ENCODE results near the gene TMTC3. TPM values are rescaled to one million over a fixed set of nuclear protein-coding genes. Genes with fewer than 3 reads are reported as not detected.

TMTC3 gene
- total RNA-seq, 1 donor from 2014 or later, result 36.6 TPM

DNA sequence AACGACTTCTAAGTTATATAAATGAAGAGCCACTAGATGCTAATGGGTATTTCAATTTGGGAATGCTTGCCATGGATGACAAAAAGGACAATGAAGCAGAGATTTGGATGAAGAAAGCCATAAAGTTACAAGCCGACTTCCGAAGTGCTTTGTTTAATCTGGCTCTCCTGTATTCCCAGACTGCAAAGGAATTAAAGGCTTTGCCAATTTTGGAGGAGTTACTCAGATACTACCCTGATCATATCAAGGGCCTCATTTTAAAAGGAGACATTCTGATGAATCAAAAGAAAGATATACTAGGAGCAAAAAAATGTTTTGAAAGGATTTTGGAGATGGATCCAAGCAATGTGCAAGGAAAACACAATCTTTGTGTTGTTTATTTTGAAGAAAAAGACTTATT lies 52.8 kb downstream of the TMTC3 start:
- no peak for DNase-seq (ENCODE audit: low spot score in 2 of 2, unreplicated experiment in 2 of 2)
- Mint-ChIP-seq H3K27ac (peak overlapping the region; percentile 9), H3K36me3 (peaks cover 25% of the 10 kb centered on the region), H3K4me3 (no peak overlapping the region), H3K9me3 (no peaks in the 10 kb centered on the region), H3K4me1 (no peaks in the 10 kb centered on the region), H3K27me3 (ENCODE audit: low read depth) (no peaks in the 10 kb centered on the region)
- no peak for TF ChIP-seq CTCF (IDR thresholded peaks at IDR 0.05; ENCODE audit: unreplicated experiment)

- TF ChIP-seq CTCF (IDR thresholded peaks at IDR 0.05; ENCODE audit: unreplicated experiment), result no peak
- H3K4me1 Mint-ChIP-seq, result no peaks in the 10 kb centered on the region
- H3K27ac Mint-ChIP-seq, result no peak overlapping the region
- H3K4me3 Mint-ChIP-seq, result no peak overlapping the region
- peaks cover 19% of the 10 kb centered on the region for H3K9me3 Mint-ChIP-seq
- no peak for DNase-seq (ENCODE audit: low spot score in 2 of 2, unreplicated experiment in 2 of 2)
- H3K27me3 Mint-ChIP-seq (ENCODE audit: low read depth), result no peaks in the 10 kb centered on the region
- peaks cover 15% of the 10 kb centered on the region for H3K36me3 Mint-ChIP-seq
Measured at GRCh38 chr12:88200029-88200428, 57.9 kb downstream of the TMTC3 start.

DNA sequence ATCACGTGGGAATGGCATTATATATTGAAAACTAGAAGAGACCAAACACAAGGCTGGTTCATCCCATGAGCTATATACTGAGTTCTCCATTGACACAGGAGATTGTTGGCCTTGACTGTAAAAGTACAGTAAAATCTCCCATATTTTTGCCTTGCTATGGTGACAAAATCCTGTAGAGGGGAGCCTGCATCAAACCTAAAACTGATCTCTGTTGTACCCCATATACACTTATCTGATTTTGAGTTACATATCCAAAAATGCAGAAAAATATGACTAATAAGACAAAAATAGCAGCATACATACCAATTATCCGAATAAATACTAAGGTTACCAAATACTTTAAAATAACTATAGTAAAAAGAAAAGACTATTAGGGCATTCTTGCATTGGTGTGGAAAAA lies 60.4 kb downstream of the TMTC3 start:
- no peak for DNase-seq (ENCODE audit: low spot score in 2 of 2, unreplicated experiment in 2 of 2)
- TF ChIP-seq CTCF (IDR thresholded peaks at IDR 0.05; ENCODE audit: unreplicated experiment), result no peak
- Mint-ChIP-seq H3K27ac (no peak overlapping the region), H3K4me1 (no peaks in the 10 kb centered on the region), H3K9me3 (peaks cover 31% of the 10 kb centered on the region), H3K4me3 (no peak overlapping the region), H3K27me3 (ENCODE audit: low read depth) (no peaks in the 10 kb centered on the region), H3K36me3 (peaks cover 8% of the 10 kb centered on the region)

DNA sequence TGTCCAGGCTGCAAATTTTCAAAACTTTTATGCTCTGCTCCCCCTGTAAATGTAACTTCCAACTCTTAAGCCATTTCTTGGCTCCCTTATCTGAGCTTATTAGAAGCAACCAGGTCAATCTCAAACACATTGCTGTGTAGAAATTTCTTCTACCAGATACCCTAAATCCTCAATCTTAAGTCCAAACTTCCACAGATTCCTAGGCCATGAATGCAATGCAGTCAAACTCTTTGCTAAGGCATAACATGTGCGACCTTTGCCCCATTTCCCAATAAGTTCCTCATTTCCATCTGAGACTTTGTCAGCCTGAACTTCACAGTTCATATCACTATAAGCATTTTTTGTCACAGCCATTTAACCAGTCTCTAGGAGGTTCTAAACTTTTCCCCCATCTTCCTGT lies 64.5 kb downstream of the TMTC3 start:
- DNase-seq (ENCODE audit: low spot score in 2 of 2, unreplicated experiment in 2 of 2), result no peak
- Mint-ChIP-seq H3K4me1 (no peaks in the 10 kb centered on the region), H3K27me3 (ENCODE audit: low read depth) (no peaks in the 10 kb centered on the region), H3K4me3 (no peak overlapping the region), H3K9me3 (peaks cover 59% of the 10 kb centered on the region), H3K36me3 (peaks cover 14% of the 10 kb centered on the region), H3K27ac (no peak overlapping the region)
- no peak for TF ChIP-seq CTCF (IDR thresholded peaks at IDR 0.05; ENCODE audit: unreplicated experiment)

DNA sequence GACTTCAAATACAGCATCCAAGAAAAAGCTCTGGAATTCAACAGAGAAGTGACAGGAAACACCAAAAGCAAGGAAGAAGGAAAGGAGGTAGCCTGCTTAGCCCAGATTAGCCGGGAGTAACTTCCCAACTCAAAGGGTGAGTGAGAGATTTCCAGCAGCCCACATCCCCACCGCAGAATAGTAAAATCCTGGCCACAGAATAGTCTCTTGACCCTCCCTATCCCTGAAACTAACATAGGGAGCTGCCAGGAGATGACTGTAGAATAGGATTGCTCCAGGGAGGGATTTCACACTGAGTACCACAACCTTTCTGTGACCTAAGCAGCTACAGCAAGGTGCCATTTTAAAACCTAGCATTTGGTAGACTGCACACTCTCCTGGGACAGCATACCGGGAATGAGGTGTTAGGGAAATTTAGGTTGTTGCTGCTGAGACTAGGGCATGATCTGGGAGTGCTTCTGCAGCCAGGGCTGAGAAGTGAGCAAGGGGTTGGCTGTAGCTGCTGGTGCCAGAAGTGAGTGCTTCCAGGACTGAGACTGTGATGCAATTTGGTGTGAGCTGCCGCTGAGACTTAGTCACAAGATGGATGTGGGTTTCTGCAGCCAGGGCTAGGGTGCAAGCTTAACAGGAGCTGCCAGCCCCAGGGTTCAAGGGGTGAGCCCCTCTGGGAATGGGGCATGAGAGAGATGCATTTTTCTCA lies 66.0 kb downstream of the TMTC3 start:
- Mint-ChIP-seq H3K27ac (no peak overlapping the region), H3K9me3 (peaks cover 67% of the 10 kb centered on the region), H3K27me3 (ENCODE audit: low read depth) (no peaks in the 10 kb centered on the region), H3K4me3 (no peak overlapping the region), H3K36me3 (peaks cover 14% of the 10 kb centered on the region), H3K4me1 (no peaks in the 10 kb centered on the region)
- no peak for DNase-seq (ENCODE audit: low spot score in 2 of 2, unreplicated experiment in 2 of 2)
- TF ChIP-seq CTCF (IDR thresholded peaks at IDR 0.05; ENCODE audit: unreplicated experiment), result no peak

Data from mesothelial cell of epicardium (in vitro differentiated cells).